Suprapubic skin (tissue), 4 donors: Measurements from ENCODE around the gene NUDT1.

Source experiments
- CTCF ChIP-seq, 2 donors: fragments of 200-600 bp in 1 of 2; fragments of 450-650 bp in 1 of 2; sonication (generic) in 1 of 2; IDR thresholded peaks; one replicate each; pipeline ENCODE4 v1.5.1; 2016 to 2019; ENCODE audit warnings: antibody characterized with exemption in 2 of 2, mild to moderate bottlenecking in 1 of 2, moderate library complexity in 1 of 2
- POLR2A ChIP-seq, 2 donors: fragments of 450-650 bp; IDR thresholded peaks; one replicate each; pipeline ENCODE4 v1.6.1; 2017; ENCODE audit warnings: antibody characterized with exemption in 2 of 2, mild to moderate bottlenecking in 2 of 2, moderate library complexity in 2 of 2
- POLR2AphosphoS5 ChIP-seq, 3 donors: sonication (generic); formaldehyde crosslinking; IDR thresholded peaks; one replicate each; pipeline ENCODE4 v1.6.1; 2017; ENCODE audit warnings: antibody characterized with exemption in 3 of 3

GRCh38 chr7:2254429-2255144 lies 12.6 kb downstream of the NUDT1 start:
- TF ChIP-seq CTCF (IDR thresholded peaks at IDR 0.05) (no peak), POLR2A (IDR thresholded peaks at IDR 0.05) (no peak), POLR2AphosphoS5 (IDR thresholded peaks at IDR 0.05) (no peak)
